ENCODE results near the gene TBC1D10B.
"Not testable (repeated sequence)": the region's sequence is repeated elsewhere in the genome, so short reads cannot be mapped to it uniquely, and the experiment has no call there.

DNA sequence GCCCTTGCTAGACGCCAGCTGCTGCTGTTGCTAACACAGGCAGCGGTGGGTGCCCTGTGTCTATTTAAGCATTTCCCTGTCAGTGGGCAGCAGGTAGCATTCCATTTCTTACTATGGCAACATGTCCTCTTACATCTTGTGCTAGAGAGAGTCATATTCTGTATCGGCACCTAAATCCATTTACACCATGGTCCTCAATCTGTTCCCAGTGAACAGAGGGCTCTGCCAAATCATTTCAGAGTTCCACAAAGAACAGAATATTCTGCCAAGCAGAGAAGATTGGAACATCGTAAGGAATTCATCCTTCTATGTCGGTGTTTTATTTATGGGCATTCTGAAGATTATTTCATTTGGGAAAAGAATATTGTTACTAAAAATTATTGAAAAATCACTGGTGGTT is 31.6 kb downstream of the TBC1D10B start:
- TF ChIP-seq POLR2A (IDR thresholded peaks at IDR 0.05; ENCODE audit: low read depth, low read length); POLR2AphosphoS5 (IDR thresholded peaks at IDR 0.05; ENCODE audit: low read depth, low read length); TAF1 (IDR thresholded peaks at IDR 0.05; ENCODE audit: borderline replicate concordance, low read depth, low read length): not testable (repeated sequence)

Data from GM12892 (cell line).